Neural progenitor cell (in vitro differentiated cells): ENCODE measurements around the gene RNF14.

Experiments used
- EZH2phosphoT487 ChIP-seq: fragments of 200-600 bp; sonication (generic); IDR thresholded peaks from 2 replicates; pipeline ENCODE4 v1.6.1; 2017; ENCODE audit warnings: antibody characterized with exemption
- TF ChIP-seq, protein P1 (sequence below): fragments of 200-600 bp; sonication (generic); IDR thresholded peaks from 2 replicates; pipeline ENCODE4 v1.5.1; 2017; ENCODE audit warnings: antibody characterized with exemption, mild to moderate bottlenecking

DNA sequence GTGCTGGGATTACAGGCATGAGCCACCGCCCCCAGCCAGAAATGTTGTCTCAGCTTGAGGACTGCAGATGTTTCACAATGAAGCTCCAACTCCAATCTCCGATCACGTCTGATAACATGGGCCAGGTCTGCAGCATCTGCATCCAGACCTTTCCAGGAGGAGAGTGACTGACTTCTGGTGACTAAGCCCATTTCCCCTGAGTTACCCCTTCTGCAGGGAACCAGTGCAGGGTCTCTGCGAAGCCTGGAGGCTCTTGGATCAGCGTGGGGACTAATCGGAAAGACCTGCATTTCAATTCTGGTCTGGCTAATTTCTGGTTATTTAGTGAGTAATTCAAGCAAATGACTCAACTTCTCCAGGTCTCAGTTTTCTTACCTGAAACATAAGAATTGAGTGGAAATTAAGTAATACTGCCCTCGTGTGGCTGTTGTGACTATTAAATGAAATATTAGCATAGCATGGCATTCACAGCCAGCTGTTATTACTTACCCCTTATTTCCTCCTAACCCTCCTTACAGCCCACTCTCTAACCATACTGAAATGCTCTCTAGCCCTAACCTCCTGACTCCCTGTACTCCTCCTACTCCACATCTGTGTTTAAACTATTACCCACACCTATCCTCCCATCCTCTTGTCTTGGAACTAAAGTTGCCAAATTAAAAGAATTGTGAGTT, 46.1 kb downstream of the RNF14 start:
- TF ChIP-seq, protein P1, sequence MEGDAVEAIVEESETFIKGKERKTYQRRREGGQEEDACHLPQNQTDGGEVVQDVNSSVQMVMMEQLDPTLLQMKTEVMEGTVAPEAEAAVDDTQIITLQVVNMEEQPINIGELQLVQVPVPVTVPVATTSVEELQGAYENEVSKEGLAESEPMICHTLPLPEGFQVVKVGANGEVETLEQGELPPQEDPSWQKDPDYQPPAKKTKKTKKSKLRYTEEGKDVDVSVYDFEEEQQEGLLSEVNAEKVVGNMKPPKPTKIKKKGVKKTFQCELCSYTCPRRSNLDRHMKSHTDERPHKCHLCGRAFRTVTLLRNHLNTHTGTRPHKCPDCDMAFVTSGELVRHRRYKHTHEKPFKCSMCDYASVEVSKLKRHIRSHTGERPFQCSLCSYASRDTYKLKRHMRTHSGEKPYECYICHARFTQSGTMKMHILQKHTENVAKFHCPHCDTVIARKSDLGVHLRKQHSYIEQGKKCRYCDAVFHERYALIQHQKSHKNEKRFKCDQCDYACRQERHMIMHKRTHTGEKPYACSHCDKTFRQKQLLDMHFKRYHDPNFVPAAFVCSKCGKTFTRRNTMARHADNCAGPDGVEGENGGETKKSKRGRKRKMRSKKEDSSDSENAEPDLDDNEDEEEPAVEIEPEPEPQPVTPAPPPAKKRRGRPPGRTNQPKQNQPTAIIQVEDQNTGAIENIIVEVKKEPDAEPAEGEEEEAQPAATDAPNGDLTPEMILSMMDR = peak; percentile 57
- TF ChIP-seq EZH2phosphoT487 = no peak
